HG03097 (cell line): ENCODE results near the gene NDUFS3.

ENCODE experiments used
- ATAC-seq: cut with Tn5 transposase; IDR thresholded peaks from one replicate; pipeline ENCODE4 v1.9.1; 2021; ENCODE audit not compliant: unreplicated experiment, low FRiP score

NDUFS3 gene

DNA sequence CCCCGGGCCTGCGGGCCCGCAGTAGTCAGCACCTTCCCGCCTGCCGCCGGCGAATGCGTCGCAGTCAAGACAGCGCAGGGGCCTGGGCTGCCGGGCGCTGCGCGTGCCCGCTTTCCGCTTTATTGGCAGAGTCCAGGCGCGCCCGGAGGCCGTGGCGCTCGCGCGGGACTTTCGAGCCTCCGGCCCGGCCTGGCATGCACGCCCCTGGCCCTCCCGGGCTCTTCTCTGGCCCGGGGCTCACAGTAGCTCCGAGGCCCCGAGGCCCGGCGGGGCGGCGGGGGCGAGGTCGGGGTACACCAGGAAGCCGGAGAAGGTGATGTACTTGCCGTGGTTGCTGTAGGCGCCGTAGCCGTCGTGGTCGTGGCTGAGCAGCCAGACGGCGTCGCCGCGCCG, 10.7 kb downstream of the NDUFS3 start:
- ATAC-seq = no peak

DNA sequence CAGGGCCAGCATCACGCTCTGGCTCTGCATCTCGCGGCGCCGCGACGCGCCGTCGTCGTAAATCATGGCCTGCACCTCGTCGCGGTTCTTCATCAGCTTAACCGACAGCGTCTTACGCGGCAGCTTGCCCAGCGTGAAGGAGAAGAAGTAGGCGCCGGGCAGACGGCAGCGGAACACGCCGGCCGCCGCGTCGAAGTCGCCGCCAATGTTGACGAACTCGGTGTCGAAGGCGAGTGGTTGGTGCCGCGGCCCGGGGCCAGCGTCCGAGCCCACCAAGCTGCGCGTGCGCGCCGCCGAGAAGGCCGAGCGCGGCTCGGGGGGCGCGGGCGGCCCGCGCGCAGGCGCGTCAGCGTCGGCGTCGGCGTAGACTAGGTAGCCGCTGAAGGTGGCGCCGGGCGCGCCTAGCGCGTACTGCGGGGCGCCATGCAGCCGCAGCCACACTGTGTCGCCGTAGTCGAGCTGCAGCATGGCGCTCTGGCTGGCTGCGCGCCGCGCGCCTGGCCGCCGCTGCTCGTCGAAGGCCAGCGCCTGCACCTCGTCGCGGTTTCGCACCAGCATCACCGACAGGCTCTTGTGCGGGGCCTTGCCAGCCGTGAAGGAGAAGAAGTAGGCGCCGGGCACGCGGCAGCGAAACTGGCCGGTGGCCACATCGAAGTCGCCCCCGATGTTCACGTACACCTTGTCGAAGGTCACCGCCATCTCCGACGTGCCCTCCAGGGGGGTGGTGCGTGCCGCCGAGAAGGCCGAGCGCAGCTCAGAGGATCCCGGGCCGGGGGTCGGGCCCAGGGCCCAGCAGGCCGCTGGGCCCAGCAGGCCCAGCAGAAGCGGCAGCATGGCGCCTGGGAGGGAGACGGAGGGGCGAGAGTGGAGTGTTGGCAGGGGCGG, 11.3 kb downstream of the NDUFS3 start:
- ATAC-seq = no peak

GRCh38 chr11:47591764-47592163, 12.9 kb downstream of the NDUFS3 start:
- ATAC-seq = no peak

- ATAC-seq = no peak
These were observed 13.4 kb downstream of the NDUFS3 start for GRCh38 chr11:47592251-47592650.

GRCh38 chr11:47592970-47593369, 14.1 kb downstream of the NDUFS3 start:
- no peak for ATAC-seq

- no peak for ATAC-seq
These were observed 14.6 kb downstream of the NDUFS3 start for GRCh38 chr11:47593492-47593933.

GRCh38 chr11:47593934-47594855, 15.3 kb downstream of the NDUFS3 start, which contains the start of gene C1QTNF4:
Gene C1QTNF4, minus strand, starts transcription at chr11:47594411. Its CDS starts 3,601 bp downstream, at chr11:47590810.
- ATAC-seq = no peak

DNA sequence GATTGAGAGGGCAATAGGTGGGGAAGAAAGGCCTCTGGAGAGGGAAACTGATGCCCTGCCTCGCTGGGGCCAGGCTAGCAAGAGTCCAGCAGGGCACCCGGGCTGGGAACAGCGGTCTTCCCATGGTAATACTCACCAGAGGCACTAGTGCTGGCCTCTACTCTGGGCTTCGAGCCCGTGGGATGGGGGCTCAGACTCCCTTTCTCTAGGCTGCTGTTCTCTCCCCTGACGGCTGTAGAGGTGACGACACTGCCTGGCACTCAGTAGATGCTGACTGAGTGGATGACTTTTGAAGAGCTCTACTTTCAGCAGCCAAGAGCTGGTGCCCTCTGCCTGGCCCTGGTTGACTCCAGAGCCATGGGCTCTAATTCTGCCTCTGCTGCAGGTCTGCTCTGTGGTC, 16.2 kb downstream of the NDUFS3 start:
- no peak for ATAC-seq

DNA sequence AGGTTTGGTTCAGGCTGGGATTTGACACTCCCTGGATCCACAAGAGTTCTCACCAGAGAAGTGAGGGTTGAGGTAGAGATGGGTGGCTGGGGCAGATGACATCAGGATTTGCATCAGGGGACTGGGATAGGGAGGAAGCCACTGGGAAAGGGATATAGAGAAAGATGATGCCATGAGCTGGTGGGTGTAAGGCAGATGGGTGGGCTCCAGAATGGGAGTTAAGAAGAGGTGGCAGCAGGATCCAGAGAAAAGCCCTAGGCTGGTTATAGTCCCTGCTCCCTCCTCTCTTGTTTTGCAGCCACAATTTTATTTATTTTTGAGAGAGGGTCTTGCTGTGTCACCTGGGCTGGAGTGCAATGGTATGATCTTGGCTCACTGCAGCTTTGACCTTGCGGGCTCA, 17.1 kb downstream of the NDUFS3 start:
- ATAC-seq = no peak

DNA sequence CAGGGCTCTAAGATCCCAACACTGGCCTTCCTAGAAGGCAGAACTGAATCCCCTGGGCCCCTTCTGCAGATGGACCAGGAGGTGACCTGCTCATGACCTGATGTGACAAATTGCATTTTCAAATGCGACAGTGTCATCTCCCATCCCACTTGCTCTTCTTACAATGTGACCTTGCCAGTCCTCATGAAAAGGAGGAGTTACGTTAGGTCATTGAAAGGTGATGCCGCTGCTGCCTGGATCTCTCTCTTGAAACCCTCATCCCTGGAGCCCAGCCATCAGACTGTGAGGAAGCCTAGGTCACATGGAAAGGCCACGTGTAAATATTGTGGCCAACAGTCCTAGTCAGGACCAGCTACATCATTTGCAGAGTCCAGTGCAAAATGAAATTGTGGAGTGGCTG, 21.0 kb downstream of the NDUFS3 start:
- ATAC-seq = no peak

- ATAC-seq = no peak
These were observed 24.4 kb downstream of the NDUFS3 start for GRCh38 chr11:47603295-47603694.

DNA sequence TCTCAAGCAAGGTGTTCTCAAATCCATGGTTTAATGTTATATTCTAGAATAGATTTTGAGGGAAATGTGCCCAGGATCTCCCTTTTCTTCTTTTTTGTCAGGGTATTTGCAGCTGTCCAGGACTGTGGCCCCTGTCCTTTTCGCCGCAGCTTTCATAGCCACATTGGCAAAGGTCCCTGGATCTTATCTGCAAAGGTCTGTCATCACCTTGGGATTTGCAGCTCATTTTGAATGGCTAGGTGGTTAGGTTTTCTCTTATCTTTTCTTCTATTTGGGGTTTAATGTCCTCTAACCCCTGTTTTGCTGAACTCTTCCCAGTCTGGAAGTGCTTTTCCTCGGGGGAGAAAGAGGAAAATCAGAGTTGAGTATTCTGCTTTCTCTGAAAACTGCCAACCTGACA, 27.0 kb downstream of the NDUFS3 start:
- ATAC-seq = no peak

GRCh38 chr11:47606731-47607130, 27.9 kb downstream of the NDUFS3 start:
- no peak for ATAC-seq

DNA sequence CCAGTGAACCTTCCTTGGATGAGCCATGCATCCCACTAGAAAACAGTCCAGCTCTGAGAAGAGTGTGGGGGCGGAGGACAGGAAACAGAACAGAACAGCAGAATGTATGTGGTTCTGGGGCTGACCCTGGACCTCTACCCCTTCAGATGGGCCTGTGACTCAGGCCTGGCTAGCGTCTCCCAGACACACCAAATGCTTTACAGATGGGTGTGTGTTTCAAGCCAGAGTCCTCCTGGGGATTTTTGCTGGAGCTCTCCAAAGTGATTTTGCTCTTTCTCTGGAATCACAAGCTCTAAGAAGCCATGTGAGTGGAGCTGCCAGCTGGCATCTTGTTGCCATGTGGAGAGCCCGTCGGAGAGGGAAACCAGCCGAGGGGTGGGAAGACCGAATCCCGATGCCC, 28.5 kb downstream of the NDUFS3 start:
- ATAC-seq = no peak

DNA sequence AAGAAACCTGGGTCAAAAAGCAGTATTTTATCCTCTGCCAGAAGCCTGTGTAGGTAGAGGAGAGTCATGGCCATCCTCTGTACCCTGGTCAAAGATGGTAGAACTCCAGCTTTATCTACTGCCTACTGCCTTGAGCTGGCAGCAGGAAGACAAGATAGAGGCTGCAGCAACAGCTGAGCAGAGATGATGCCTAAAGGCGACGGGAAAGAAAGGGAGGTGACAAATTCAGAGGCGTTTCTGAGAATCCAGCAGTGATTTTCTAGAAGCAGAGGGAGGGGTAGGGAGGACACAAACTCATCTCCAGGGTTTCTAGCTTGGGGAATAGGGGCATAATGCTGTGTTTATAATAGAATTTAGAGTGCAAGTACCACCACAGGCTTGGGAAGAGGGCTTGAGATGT, 30.8 kb downstream of the NDUFS3 start:
- no peak for ATAC-seq

DNA sequence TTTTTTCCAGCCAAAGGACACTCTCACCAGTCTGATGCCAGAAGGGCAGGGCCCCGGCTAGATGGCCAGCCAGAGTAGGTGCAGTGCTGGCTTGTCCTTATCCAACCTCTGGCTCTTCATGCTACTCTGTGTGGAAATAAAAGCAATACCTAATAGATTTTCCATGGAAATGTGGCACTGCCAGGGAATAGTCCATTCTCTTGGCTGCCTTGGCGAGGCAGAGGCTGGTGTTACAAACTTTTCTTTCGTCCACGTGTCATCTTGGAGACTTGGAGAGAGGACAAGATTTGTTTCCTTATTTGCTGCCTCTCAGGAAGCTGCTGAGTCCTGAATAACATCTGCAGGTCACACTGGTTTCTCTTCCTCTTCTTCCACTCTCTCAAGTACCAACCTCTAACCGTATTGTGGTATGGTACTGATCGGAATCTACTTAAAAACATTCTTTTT, 32.5 kb downstream of the NDUFS3 start:
- peak; percentile 65 for ATAC-seq

DNA sequence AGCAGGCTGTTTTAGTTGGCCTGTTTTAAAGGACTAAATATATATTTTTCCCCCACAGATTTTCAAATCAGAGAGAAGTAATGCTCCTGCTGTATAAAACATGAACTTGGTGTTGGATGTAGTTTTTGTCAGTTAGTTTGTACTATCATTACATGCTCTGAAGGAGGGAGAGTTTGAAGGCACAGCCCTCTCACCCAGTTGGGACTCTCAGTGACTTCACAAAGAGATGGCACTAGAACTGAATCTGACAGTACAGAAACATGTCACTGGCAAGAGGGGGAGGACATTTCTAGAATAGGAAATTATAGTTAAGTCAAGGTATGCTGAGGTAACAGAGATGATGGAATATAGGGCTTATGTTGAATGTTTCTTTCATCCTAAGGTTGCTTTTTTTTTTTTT, 36.4 kb downstream of the NDUFS3 start:
- no peak for ATAC-seq

- no peak for ATAC-seq
These were observed 38.0 kb downstream of the NDUFS3 start for GRCh38 chr11:47616726-47617416.

DNA sequence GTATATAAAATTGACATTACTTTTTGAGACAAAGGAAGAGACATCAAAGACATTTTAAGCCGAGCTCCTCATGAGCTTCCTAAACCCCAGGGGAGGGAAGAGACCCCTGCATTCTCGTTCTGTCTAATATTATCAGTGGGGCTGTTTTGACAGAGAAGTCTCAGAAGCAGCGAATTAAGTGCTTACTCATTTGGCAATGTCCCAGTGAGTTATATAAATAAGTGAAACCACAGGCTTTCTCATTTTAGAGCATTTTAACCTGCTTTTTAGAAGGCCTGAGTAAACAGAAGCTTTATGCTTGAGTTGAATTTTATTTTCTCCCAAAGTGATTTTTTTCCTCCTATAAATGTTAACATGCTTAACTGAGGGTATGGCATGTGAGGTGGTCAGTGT, 38.5 kb downstream of the NDUFS3 start:
- ATAC-seq = no peak

- no peak for ATAC-seq
These were observed 42.0 kb downstream of the NDUFS3 start for GRCh38 chr11:47620836-47621378.
